Osteocyte (in vitro differentiated cells): ENCODE measurements around the gene HIRIP3. TPM values are rescaled to one million over a fixed set of nuclear protein-coding genes. Genes with fewer than 3 reads are reported as not detected.
"Not testable (repeated sequence)": the region's sequence is repeated elsewhere in the genome, so short reads cannot be mapped to it uniquely, and the experiment has no call there.

Experiments
- DNase-seq: peaks from one replicate; pipeline ENCODE4 v3.0.0; 2021; ENCODE audit warnings: mixed read lengths; ENCODE audit not compliant: unreplicated experiment; ENCODE audit errors: extremely low spot score
- H3K27ac Mint-ChIP-seq: one replicate; pipeline ENCODE4 v1.8.0; 2021; ENCODE audit warnings: mild to moderate bottlenecking, mixed read lengths; ENCODE audit not compliant: unreplicated experiment
- H3K27me3 Mint-ChIP-seq: one replicate; pipeline ENCODE4 v1.8.0; 2021; ENCODE audit warnings: mixed read lengths; ENCODE audit not compliant: unreplicated experiment
- H3K36me3 Mint-ChIP-seq: one replicate; pipeline ENCODE4 v1.8.0; 2021; ENCODE audit warnings: mixed read lengths; ENCODE audit not compliant: unreplicated experiment
- H3K4me1 Mint-ChIP-seq: one replicate; pipeline ENCODE4 v1.8.0; 2021; ENCODE audit warnings: mixed read lengths; ENCODE audit not compliant: unreplicated experiment
- H3K4me3 Mint-ChIP-seq: one replicate; pipeline ENCODE4 v1.8.0; 2021; ENCODE audit warnings: mild to moderate bottlenecking, moderate library complexity, mixed read lengths; ENCODE audit not compliant: unreplicated experiment
- H3K9me3 Mint-ChIP-seq: one replicate; pipeline ENCODE4 v1.8.0; 2021; ENCODE audit warnings: mixed read lengths; ENCODE audit not compliant: unreplicated experiment
- total RNA-seq: library from RNA; stranded (reverse); gene quantifications from 2 replicates; pipeline ENCODE4 v1.2.1, GENCODE V29; 2021
- TF ChIP-seq, protein P1 (sequence below): fragments of 200-600 bp; sonication (generic); IDR thresholded peaks from 2 replicates; pipeline ENCODE4 v1.5.0; 2021; ENCODE audit warnings: antibody characterized with exemption, mild to moderate bottlenecking, moderate library complexity

The HIRIP3 gene
- total RNA-seq, 1 donor from 2014 or later: 12.5 TPM

DNA sequence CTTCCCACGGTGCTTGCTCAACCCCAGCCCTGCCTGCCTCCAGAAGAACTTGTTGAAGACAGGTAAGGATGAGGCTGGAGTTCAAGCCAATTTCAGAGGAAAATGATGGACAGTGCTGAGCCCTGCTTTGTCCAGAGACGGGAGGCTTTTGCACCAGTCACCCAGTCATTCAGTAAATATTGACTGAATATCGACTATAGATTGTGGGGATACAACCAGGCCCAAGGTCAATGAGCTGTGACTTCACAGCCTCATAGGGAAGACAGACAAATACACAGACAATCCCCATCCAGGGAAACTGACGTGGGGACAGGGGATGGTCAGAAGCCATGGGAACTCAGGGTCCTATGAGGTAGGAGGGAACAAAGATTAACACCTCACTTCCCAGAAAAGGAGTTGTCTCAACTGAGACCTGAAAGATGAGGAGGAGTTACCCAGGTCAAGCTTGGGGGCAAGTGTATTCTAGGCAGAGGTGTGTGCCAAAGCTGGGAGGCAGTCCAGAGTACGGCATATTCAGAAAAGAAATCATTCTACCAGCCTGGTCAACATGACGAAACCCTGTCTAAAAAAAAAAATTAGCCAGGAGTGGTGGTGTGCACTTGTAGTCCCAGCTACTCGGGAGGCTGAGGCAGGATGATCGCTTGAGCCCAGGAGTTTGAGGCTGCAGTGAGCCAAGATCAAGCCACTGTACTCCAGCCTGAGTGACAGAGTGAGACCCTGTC, 21.3 kb upstream of the HIRIP3 start:
- H3K36me3 Mint-ChIP-seq: no peaks in the 10 kb centered on the region
- peaks cover 14% of the 10 kb centered on the region for H3K27me3 Mint-ChIP-seq

DNA sequence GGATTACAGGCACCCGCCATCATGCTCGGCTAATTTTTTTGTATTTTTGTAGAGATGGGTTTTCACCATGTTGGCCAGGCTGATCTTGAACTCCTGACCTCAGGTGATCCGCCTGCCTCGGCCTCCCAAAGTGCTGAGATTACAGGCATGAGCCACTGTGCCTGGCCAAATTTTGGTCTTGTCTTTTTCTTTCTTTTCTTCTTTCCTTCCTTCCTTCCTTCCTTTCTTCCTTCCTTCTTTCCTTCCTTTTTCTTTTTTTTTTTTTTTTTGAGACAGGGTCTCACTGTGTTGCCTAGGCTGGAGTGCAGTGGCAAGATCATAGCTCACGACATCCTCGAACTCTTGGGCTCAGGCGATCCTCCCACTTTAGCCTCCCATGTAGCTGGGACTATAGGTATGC, 20.0 kb upstream of the HIRIP3 start:
- not testable (repeated sequence) for H3K4me3 Mint-ChIP-seq, H3K27ac Mint-ChIP-seq, H3K4me1 Mint-ChIP-seq, DNase-seq, H3K9me3 Mint-ChIP-seq, H3K36me3 Mint-ChIP-seq
- peaks cover 16% of the 10 kb centered on the region for H3K27me3 Mint-ChIP-seq

More for the DNA sequence above, 21.3 kb upstream of the HIRIP3 start:
- H3K4me1 Mint-ChIP-seq: peaks cover 10% of the 10 kb centered on the region
- no peak overlapping the region for H3K4me3 Mint-ChIP-seq
- H3K27ac Mint-ChIP-seq: no peak overlapping the region
- no peak for DNase-seq
- TF ChIP-seq, protein P1, sequence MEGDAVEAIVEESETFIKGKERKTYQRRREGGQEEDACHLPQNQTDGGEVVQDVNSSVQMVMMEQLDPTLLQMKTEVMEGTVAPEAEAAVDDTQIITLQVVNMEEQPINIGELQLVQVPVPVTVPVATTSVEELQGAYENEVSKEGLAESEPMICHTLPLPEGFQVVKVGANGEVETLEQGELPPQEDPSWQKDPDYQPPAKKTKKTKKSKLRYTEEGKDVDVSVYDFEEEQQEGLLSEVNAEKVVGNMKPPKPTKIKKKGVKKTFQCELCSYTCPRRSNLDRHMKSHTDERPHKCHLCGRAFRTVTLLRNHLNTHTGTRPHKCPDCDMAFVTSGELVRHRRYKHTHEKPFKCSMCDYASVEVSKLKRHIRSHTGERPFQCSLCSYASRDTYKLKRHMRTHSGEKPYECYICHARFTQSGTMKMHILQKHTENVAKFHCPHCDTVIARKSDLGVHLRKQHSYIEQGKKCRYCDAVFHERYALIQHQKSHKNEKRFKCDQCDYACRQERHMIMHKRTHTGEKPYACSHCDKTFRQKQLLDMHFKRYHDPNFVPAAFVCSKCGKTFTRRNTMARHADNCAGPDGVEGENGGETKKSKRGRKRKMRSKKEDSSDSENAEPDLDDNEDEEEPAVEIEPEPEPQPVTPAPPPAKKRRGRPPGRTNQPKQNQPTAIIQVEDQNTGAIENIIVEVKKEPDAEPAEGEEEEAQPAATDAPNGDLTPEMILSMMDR: no peak
- H3K9me3 Mint-ChIP-seq: no peaks in the 10 kb centered on the region

DNA sequence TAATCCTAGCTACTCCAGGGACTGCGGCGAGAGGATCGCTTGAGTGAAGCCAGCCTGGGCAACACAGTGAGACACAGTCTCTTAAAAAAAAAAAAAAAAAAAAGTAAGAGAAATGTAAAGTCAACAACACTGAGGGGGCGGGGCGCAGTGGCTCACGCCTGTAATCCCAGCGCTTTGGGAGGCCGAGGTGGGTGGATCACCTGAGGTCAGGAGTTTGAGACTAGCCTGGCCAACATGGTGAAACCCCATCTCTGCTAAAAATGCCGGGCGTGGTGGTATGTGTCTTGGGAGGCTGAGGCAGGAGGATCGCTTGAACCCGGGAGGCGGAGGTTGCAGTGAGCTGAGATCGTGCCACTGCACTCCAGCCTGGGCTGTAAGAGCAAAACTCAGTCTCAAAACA, 17.2 kb upstream of the HIRIP3 start:
- not testable (repeated sequence) for DNase-seq, H3K36me3 Mint-ChIP-seq, H3K4me1 Mint-ChIP-seq, H3K9me3 Mint-ChIP-seq, H3K27ac Mint-ChIP-seq, H3K4me3 Mint-ChIP-seq
- H3K27me3 Mint-ChIP-seq: peaks cover 13% of the 10 kb centered on the region

DNA sequence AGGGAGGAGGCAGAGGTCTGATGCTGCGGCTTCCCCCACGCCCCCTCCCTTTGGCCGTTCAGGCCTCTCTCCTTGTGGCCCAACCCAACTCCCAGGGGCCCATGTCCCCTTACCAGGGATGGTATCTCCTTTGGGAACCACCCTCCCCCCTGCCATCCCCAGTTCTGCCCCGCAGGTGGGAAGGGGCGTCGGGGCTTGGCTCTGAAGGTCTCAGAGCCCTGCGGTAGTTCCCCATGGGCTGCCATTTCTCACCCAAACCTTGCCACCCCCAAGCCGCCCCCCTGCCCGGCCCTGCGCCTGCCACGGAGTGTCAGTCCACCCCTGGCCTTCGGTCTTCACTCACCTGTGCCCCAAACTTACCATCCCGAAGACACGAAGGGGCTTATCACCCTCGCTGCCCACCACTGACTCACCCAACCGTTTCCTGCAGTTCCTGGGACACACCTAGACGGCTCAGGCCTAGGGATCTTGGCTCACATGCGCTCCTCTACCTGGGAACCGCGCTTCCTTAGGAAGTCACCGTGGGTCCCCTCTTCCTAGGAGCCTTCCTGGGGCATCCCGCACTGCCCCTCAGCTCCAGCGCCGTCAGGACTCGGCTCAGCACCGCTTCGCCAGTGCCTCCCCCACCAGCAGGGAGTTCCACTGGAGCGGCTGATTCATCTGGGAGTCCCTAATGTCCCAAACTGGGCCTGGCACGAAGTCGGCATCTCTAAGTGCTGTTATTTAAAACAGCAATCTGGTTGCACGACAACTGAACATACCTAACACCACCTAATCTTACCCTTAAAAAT, 16.5 kb upstream of the HIRIP3 start:
- Mint-ChIP-seq H3K36me3 (no peaks in the 10 kb centered on the region), H3K9me3 (no peaks in the 10 kb centered on the region), H3K4me3 (peak overlapping the region; percentile 73), H3K27me3 (peaks cover 11% of the 10 kb centered on the region), H3K27ac (no peak overlapping the region), H3K4me1 (peaks cover 8% of the 10 kb centered on the region)
- TF ChIP-seq, protein P1: no peak
- no peak for DNase-seq

DNA sequence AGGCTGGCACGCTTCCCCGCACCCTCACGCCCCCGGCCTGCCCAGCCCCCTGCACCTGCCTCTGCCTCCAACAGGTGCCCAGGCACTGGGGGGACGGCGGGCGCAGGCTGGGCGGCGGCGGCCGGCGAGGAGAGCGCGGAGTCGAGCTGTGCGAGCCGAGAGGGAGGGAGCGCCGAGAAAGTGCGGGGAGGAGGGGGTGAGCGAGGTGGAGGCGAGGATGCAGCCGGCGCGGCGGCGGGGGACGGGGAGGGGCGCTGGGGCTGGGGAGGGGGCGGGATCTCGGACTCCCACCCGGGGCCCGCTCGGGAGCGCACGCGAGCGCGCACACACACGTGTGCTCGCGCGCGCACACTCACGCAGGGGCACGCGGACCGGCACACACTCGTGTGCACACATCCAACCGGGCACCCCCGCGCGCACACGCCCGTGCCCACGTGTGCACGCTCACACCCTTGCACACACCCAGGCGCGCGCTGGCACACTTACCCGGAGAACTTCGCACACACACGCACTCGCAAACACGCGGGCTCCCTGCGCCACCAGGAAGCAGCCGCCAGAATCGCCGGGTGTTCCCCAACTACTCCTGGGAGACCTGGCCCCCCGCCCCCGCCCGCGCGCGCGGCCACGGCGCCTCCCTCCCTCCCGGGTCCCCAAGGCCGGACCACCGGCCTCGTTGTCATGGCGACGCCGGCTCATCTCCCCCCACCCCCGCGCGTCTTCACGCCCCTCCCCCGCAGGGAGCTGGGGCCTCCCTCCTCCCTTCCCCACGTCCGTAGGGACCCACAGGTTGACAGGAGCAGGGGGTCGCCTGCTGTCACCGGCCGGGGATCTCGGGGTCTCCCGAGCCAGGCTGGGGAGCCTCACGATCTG, 15.7 kb upstream of the HIRIP3 start, which contains the start of gene DOC2A:
Gene DOC2A, minus strand, starts transcription at position 184 of the 870 bp plus-strand sequence. CDS start 805 bp downstream, outside the sequence.
- TF ChIP-seq, protein P1: no peak
- H3K4me1 Mint-ChIP-seq: peaks cover 8% of the 10 kb centered on the region
- no peaks in the 10 kb centered on the region for H3K9me3 Mint-ChIP-seq
- peak within 1 kb of the TSS; percentile 73 for H3K4me3 Mint-ChIP-seq
- no peak within 1 kb of the TSS for H3K27ac Mint-ChIP-seq
- DNase-seq: no peak
- H3K36me3 Mint-ChIP-seq: no peaks in the 10 kb centered on the region
- H3K27me3 Mint-ChIP-seq: peaks cover 11% of the 10 kb centered on the region
